Caki2 (cell line): ENCODE measurements around the gene MAST3. TPM values are rescaled to one million over a fixed set of nuclear protein-coding genes. Genes with fewer than 3 reads are reported as not detected.

Experiments
- DNase-seq: peaks from one replicate; pipeline ENCODE4 v3.0.0-alpha.2; 2015; ENCODE audit warnings: low read depth
- in situ Hi-C: cut with HindIII; loops from 2 replicates; pipeline ENCODE4 v1.10.0; 2016; ENCODE audit warnings: low sequenced_read_pairs, low pct_unique_long_range_greater_than_20kb, mixed read lengths
- total RNA-seq: library from RNA; depleted of rRNA; stranded (reverse); fragments of >200 nt; shearing (Covaris generic); gene quantifications from 2 replicates; pipeline ENCODE4 v1.2.3, GENCODE V29; 2014; ENCODE audit warnings: low replicate concordance

Gene MAST3
- total RNA-seq, 1 experiment from 2014 or later: 1.8 TPM

- no peak for DNase-seq
- in situ Hi-C loops: no loop called here
Measured at GRCh38 chr19:18165794-18166544, 68.4 kb downstream of the MAST3 start.

GRCh38 chr19:18167011-18167410, 69.4 kb downstream of the MAST3 start:
- DNase-seq: no peak
- in situ Hi-C loops: no loop called here

GRCh38 chr19:18167975-18168645, 70.5 kb downstream of the MAST3 start:
- in situ Hi-C loops: no loop called here
- DNase-seq: no peak

- in situ Hi-C loops: no loop called here
- DNase-seq: no peak
Measured at GRCh38 chr19:18168673-18169381, 71.2 kb downstream of the MAST3 start.

- in situ Hi-C loops: no loop called here
- DNase-seq: no peak
Measured at GRCh38 chr19:18170714-18171255, 73.2 kb downstream of the MAST3 start.

GRCh38 chr19:18171605-18172327, 74.2 kb downstream of the MAST3 start:
- no peak for DNase-seq
- in situ Hi-C loops: no loop called here

GRCh38 chr19:18172331-18173053, 74.9 kb downstream of the MAST3 start:
- no peak for DNase-seq
- in situ Hi-C loops: no loop called here

GRCh38 chr19:18173054-18173571, 75.5 kb downstream of the MAST3 start:
- no peak for DNase-seq

GRCh38 chr19:18173572-18174288, 76.2 kb downstream of the MAST3 start, which contains the start of gene IFI30:
TSS of gene IFI30 (plus strand) at chr19:18173813. CDS start at chr19:18173842, 29 bp downstream.
- DNase-seq: peak; percentile 73
- in situ Hi-C loops: no loop called here

More at GRCh38 chr19:18173054-18173571, 75.5 kb downstream of the MAST3 start:
- in situ Hi-C loops: no loop called here

- in situ Hi-C loops: no loop called here
- no peak for DNase-seq
Measured at GRCh38 chr19:18174983-18175382, 77.4 kb downstream of the MAST3 start.

- DNase-seq: no peak
- in situ Hi-C loops: no loop called here
Measured at GRCh38 chr19:18176367-18177310, 79.1 kb downstream of the MAST3 start.

GRCh38 chr19:18179957-18180356, 82.4 kb downstream of the MAST3 start:
- DNase-seq: no peak
- in situ Hi-C loops: no loop called here

- no peak for DNase-seq
- in situ Hi-C loops: no loop called here
Measured at GRCh38 chr19:18183529-18183928, 86.0 kb downstream of the MAST3 start.

GRCh38 chr19:18185538-18185937, 88.0 kb downstream of the MAST3 start:
- DNase-seq: no peak
- in situ Hi-C loops: no loop called here

GRCh38 chr19:18190278-18190677, 92.7 kb downstream of the MAST3 start:
- DNase-seq: no peak
- in situ Hi-C loops: no loop called here

GRCh38 chr19:18191640-18192062, 94.1 kb downstream of the MAST3 start:
- in situ Hi-C loops: no loop called here
- no peak for DNase-seq
